ENCODE measurements around the gene FOXC2.
A peak's percentile ranks its signal among the peaks of the same experiment; 100 is the strongest.

GRCh38 chr16:86558355-86559193, 8.1 kb upstream of the FOXC2 start:
- peak; percentile 54; the same call in 1 of the 2 replicates for TF ChIP-seq ELF4 (IDR thresholded peaks at IDR 0.05)
- TF ChIP-seq LEF1 (IDR thresholded peaks at IDR 0.05; ENCODE audit: borderline replicate concordance), result no peak

All from HEK293T (cell line).